Fibroblast of lung (primary cell): ENCODE results near the gene GRIK1. TPM values are rescaled to one million over a fixed set of nuclear protein-coding genes. Genes with fewer than 3 reads are reported as not detected.

ENCODE experiments used
- DNase-seq, 2 donors: peaks; one replicate each; pipeline versions ENCODE4 v3.0.0 to v3.0.0-alpha.2; 2010; ENCODE audit warnings: low read depth in 2 of 2
- H2AFZ ChIP-seq: 2 replicates; pipeline ENCODE4 v1.5.1; 2012; ENCODE audit warnings: low read length, control low read depth, inconsistent platforms
- H3K27ac ChIP-seq: 2 replicates; pipeline ENCODE4 v1.5.1; 2011; ENCODE audit warnings: low read length, control low read depth; ENCODE audit not compliant: insufficient read depth
- H3K27me3 ChIP-seq: 2 replicates; pipeline ENCODE4 v1.5.1; 2011; ENCODE audit warnings: mild to moderate bottlenecking, low read length; ENCODE audit not compliant: control insufficient read depth, insufficient read depth
- H3K36me3 ChIP-seq: 2 replicates; pipeline ENCODE4 v1.5.1; 2011; ENCODE audit warnings: low read length; ENCODE audit not compliant: control insufficient read depth, insufficient read depth
- H3K4me1 ChIP-seq: 2 replicates; pipeline ENCODE4 v1.5.1; 2011; ENCODE audit warnings: low read length; ENCODE audit not compliant: control insufficient read depth, insufficient read depth; ENCODE audit errors: extremely low read depth
- H3K4me2 ChIP-seq: 2 replicates; pipeline ENCODE4 v1.5.1; 2011; ENCODE audit warnings: low read length, control low read depth; ENCODE audit not compliant: insufficient read depth; ENCODE audit errors: extremely low read depth
- H3K4me3 ChIP-seq, 4 experiments: fragments of 200-600 bp in 1 of 4; sonication (generic) in 1 of 4; replicated peaks in 1 of 4; 2 replicates each; pipeline ENCODE4 v1.5.1; 2011 to 2016; ENCODE audit warnings: low read length in 4 of 4, low read depth in 3 of 4, mild to moderate bottlenecking in 3 of 4, control low read depth in 2 of 4, inconsistent platforms in 1 of 4, mixed read lengths in 1 of 4; ENCODE audit not compliant: insufficient read depth in 1 of 4; ENCODE audit errors: control extremely low read depth in 1 of 4
- H3K79me2 ChIP-seq: 2 replicates; pipeline ENCODE4 v1.5.1; 2012; ENCODE audit warnings: mild to moderate bottlenecking, low read length, inconsistent platforms; ENCODE audit not compliant: control insufficient read depth, insufficient read depth
- H3K9ac ChIP-seq: 2 replicates; pipeline ENCODE4 v1.5.1; 2011; ENCODE audit warnings: mild to moderate bottlenecking, low read length, control low read depth; ENCODE audit not compliant: insufficient read depth
- H3K9me3 ChIP-seq: 2 replicates; pipeline ENCODE4 v1.5.1; 2012; ENCODE audit warnings: low read depth, low read length; ENCODE audit not compliant: control insufficient read depth, insufficient read depth
- H4K20me1 ChIP-seq: 2 replicates; pipeline ENCODE4 v1.5.1; 2011; ENCODE audit warnings: low read length; ENCODE audit not compliant: control insufficient read depth, insufficient read depth; ENCODE audit errors: extremely low read depth
- CTCF ChIP-seq, 2 donors: IDR thresholded peaks in 1 of 2; conservative IDR thresholded peaks in 1 of 2; 1 replicate in 1 of 2; 2 replicates in 1 of 2; pipeline ENCODE4 v1.5.1; 2011 to 2012; ENCODE audit warnings: low read length in 2 of 2, control low read depth in 1 of 2, inconsistent platforms in 1 of 2, low read depth in 1 of 2, mild to moderate bottlenecking in 1 of 2
- EZH2 ChIP-seq: IDR thresholded peaks from 2 replicates; pipeline ENCODE4 v1.5.1; 2012; ENCODE audit warnings: low read length, control low read depth, mild to moderate bottlenecking; ENCODE audit errors: missing control alignments
- polyA plus RNA-seq, 2 donors: library from polyadenylated mRNA; depleted of rRNA in 1 of 2; stranded (reverse) in 1 of 2; unstranded in 1 of 2; fragments of >200 nt; gene quantifications; 2 replicates each; pipeline ENCODE4 v1.2.1, GENCODE V29; 2011 to 2012; ENCODE audit warnings: missing spikeins in 1 of 2
- total RNA-seq: library from RNA; depleted of rRNA; stranded (reverse); fragments of >200 nt; gene quantifications from 2 replicates; pipeline ENCODE4 v1.2.1, GENCODE V29; 2014

GRIK1 gene
- total and polyA plus RNA-seq, 2 donors (not counting 1 experiment from before 2014, with no cell fraction given): not detected

DNA sequence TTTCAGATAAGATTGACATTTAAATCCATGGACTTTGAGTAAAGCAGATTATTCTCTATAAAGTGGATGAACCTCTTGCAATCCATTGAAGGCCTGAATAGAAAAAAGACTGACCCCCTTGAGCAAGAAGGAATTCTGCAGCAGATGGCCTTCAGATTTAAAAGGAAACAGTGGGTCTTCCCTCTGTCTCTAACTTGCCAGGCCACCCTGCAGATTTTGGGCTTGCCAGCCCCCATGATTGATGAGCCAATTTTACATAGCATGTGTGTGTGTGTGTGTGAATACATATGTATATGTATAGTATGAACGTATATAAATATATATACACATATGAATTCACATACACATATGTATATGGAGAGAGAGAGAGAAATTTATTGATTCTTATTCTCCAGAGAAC is 113.4 kb downstream of the GRIK1 start:
- H3K4me2 ChIP-seq: no peak overlapping the region
- TF ChIP-seq EZH2 (no peak), CTCF (conservative IDR thresholded peaks at IDR 0.05 in 1 of 2, IDR thresholded peaks at IDR 0.05 in 1 of 2; ENCODE audit: low read depth in 1 of 2, low read length in 2 of 2) (no peak)
- DNase-seq: no peak
- H2AFZ ChIP-seq: no peak overlapping the region
- no peaks in the 10 kb centered on the region for H3K9me3 ChIP-seq
- no peaks in the 10 kb centered on the region for H4K20me1 ChIP-seq
- H3K27ac ChIP-seq: no peak overlapping the region
- H3K4me1 ChIP-seq: no peaks in the 10 kb centered on the region
- no peaks in the 10 kb centered on the region for H3K27me3 ChIP-seq
- no peaks in the 10 kb centered on the region for H3K36me3 ChIP-seq
- H3K79me2 ChIP-seq: no peaks in the 10 kb centered on the region
- no peak overlapping the region for H3K9ac ChIP-seq
- no peak overlapping the region for H3K4me3 ChIP-seq

GRCh38 chr21:29825936-29826335 is 113.9 kb downstream of the GRIK1 start:
- no peaks in the 10 kb centered on the region for H3K36me3 ChIP-seq

DNA sequence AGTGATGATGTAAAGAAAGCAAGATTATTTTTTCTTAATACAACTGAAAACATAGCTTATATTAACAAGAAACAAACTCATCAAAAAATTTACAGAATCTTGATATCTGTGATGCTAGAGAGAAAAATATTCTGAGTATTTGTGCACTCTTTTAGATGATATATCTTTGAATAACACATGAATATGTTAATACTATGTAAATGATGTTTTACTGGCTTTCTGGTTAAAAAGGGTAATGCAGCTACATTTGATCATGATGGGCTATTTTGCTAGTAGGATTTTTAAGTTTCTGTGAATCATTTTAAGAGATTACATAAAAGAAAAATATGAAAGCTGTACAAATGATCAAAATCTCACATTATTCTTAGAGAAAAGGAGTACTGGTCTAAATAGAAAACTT is 114.5 kb downstream of the GRIK1 start:
- H2AFZ ChIP-seq: no peak overlapping the region

More at GRCh38 chr21:29825936-29826335, 113.9 kb downstream of the GRIK1 start:
- TF ChIP-seq CTCF (conservative IDR thresholded peaks at IDR 0.05 in 1 of 2, IDR thresholded peaks at IDR 0.05 in 1 of 2; ENCODE audit: low read depth in 1 of 2, low read length in 2 of 2): no peak
- TF ChIP-seq EZH2: no peak
- DNase-seq: no peak
- H3K9ac ChIP-seq: no peak overlapping the region
- no peaks in the 10 kb centered on the region for H3K4me1 ChIP-seq
- H3K4me3 ChIP-seq: no peak overlapping the region
- H4K20me1 ChIP-seq: no peaks in the 10 kb centered on the region
- no peaks in the 10 kb centered on the region for H3K27me3 ChIP-seq
- no peaks in the 10 kb centered on the region for H3K9me3 ChIP-seq
- no peaks in the 10 kb centered on the region for H3K79me2 ChIP-seq
- H2AFZ ChIP-seq: no peak overlapping the region
- H3K4me2 ChIP-seq: no peak overlapping the region
- H3K27ac ChIP-seq: no peak overlapping the region

More for the DNA sequence above, 114.5 kb downstream of the GRIK1 start:
- H3K27ac ChIP-seq: no peak overlapping the region
- no peak for DNase-seq
- no peaks in the 10 kb centered on the region for H3K4me1 ChIP-seq
- no peak overlapping the region for H3K4me3 ChIP-seq
- no peaks in the 10 kb centered on the region for H3K79me2 ChIP-seq
- no peaks in the 10 kb centered on the region for H3K9me3 ChIP-seq
- no peaks in the 10 kb centered on the region for H4K20me1 ChIP-seq
- H3K4me2 ChIP-seq: no peak overlapping the region
- no peaks in the 10 kb centered on the region for H3K27me3 ChIP-seq
- TF ChIP-seq CTCF (conservative IDR thresholded peaks at IDR 0.05 in 1 of 2, IDR thresholded peaks at IDR 0.05 in 1 of 2; ENCODE audit: low read depth in 1 of 2, low read length in 2 of 2) (no peak), EZH2 (no peak)
- no peaks in the 10 kb centered on the region for H3K36me3 ChIP-seq
- H3K9ac ChIP-seq: no peak overlapping the region
